AG08396 (cell line): ENCODE measurements around the gene LRMDA.
A peak's percentile ranks its signal among the peaks of the same experiment; 100 is the strongest.

Experiments
- DNase-seq: peaks from one replicate; pipeline ENCODE4 v3.0.0; 2012; ENCODE audit warnings: low spot score, mixed read lengths

Gene LRMDA

DNA sequence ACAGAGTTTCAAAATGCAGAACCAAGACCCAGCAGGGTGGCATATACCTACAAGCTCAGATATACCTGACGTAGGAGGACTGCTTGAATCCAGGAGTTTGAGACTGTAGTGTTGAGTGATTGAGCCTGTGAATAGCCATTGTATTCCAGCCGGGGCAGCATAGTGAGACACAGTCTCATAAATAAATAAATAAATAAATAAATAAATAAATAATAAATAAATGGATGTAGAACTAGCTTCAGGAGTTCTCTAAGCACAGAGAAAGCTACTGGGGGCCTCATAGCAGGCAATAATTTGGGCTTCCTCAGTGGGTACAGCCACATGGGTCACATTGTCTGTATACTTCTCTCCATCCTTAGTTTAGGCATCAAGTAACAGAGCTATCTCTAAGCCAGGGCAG lies 906.8 kb downstream of the LRMDA start:
- DNase-seq, result no peak

DNA sequence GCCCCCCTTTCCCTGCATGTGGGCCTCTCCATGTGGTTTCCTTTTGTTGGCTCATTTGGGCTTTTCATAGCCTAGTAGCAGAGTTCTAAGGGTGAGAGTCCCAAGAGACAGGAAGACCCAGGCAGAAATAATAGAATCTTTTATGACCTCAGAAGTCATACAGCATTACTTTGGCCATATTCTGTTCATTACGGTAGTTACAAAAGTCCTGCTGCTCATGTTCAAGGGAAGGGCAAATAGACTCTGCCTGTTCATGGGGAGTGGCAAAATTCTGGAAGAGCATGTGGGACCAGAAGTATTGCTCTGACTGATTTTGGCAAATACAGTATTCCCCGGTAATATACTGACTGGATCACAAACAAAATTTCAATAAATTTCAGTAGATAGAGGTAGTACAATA lies 910.3 kb downstream of the LRMDA start:
- DNase-seq, result no peak

GRCh38 chr10:76342996-76343395 lies 911.6 kb downstream of the LRMDA start:
- no peak for DNase-seq

- DNase-seq, result no peak
These were observed 916.4 kb downstream of the LRMDA start for GRCh38 chr10:76347832-76348231.

DNA sequence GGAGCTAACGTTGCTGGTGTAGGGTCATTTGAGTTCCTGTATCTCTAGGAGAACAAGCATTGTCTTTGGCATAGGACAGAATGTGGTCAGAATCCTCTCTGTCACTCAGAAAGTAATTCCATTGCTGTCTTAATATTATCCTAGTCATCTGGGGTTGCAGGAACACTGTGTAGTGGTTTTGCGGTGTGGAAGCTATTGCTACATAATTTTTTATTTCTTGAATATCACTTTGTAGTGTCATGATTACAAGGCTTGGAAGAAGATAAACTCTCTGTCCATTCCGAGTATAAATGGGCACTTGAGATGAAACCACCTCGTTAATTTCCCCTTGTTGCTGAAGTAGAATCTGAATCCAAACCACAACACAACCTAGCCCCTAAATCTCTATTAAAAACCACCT lies 919.2 kb downstream of the LRMDA start:
- DNase-seq, result peak; percentile 15

- peak; percentile 61 for DNase-seq
These were observed 920.9 kb downstream of the LRMDA start for GRCh38 chr10:76352300-76352699.

GRCh38 chr10:76353237-76353851 lies 921.9 kb downstream of the LRMDA start:
- no peak for DNase-seq

- no peak for DNase-seq
These were observed 922.9 kb downstream of the LRMDA start for GRCh38 chr10:76354212-76354738.

DNA sequence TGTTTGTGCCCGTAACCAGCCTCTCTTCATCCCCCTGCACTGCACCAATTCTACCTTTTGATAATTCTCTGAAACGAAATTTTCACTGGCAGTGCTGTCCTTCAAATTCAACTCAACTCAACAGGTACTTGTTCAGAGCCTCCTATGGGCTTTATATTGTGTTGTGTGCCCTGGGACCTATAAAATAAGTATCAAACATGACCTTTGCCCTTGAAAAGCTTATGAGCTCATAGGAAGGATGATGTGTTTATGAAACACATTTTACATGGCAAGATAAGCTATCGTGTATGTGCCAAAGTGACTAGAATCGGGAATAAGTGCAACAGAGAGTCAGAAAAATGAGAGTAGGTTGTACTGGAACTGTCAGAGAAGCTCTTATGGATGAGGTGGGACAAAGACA lies 923.5 kb downstream of the LRMDA start:
- DNase-seq, result no peak

DNA sequence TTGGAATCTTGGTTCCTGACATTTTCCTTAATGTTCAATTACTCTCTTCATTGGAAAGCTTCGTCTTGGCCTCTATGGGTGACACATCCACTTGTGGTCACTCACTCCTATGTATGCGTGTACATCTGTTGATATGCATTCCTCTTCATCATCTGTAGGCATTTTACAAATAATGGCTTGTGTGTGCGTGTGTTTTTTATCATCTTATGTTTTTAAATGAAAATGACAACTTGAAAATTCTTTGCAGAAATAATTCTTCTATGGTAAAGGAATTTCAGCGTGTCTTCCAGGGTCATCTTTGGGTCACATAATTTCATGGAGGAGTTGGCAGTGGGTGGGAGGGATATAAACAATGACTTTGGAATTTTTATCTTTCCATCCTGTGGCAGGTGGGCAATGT lies 925.1 kb downstream of the LRMDA start:
- no peak for DNase-seq

DNA sequence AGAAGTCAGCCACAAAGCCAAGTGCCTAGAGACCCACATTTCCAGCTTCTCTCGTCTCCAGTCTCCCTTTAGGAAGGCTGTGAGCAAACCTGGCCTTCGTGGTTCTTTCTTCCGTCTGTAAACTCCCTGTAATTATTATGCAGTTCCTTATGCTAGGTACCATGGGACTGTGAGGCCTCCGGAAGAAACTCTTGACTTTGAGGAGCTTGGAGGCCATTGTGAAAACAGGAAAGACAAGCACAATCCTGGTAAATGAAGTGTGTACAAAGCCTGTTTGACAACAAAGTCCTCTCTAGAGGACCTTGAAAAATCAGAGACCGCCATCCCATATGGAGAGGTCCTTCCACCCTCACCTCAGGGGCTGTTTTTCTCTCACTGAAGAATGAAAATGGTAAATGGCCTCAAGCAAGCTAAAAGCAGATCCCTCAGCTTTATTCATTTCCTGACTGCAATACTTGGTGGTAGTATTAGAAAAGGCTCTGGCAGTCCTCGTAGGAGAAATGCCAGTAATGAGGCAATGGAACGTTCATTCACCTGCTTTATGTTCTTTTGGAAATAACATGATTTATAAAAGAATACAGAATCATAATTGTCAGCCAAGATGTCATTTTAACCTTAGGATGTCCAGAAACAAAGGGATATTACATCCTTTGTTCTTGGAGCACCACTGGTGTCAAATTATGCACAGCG lies 926.4 kb downstream of the LRMDA start:
- DNase-seq, result no peak

DNA sequence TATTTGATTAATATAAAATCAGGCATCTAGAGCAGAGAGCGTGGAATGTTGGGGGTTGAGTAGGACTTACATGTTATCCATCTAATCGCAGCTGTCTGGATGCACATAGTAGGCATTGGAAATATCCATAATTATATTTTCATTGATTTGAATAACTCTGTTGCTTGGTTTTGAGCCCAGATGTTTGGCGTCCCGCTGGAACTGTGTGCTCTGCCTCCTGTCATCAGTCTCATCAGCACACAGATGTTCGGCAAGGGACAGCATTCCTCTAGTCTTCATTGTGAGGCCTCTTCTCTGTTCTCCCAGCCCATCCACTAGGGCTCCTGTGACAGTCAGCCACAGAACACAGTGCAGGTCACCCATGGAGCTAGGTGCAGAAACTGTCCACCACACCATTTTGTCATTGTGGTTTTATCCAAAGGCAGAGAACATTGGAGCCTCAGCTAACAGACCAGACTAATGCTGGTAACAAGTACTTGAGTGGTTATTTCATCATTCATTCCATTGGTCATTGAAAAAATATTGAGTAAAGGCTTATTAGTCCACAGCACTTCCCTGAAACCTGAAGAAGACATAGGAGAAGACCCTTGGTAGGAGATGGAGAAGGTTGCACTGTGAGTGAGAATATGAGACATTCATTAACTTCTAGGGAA lies 927.4 kb downstream of the LRMDA start:
- DNase-seq, result no peak

- DNase-seq, result no peak
These were observed 944.3 kb downstream of the LRMDA start for GRCh38 chr10:76375761-76376160.

- peak; percentile 32 for DNase-seq
These were observed 951.0 kb downstream of the LRMDA start for GRCh38 chr10:76382381-76382851.

- no peak for DNase-seq
These were observed 957.0 kb downstream of the LRMDA start for GRCh38 chr10:76388321-76389023.

- no peak for DNase-seq
These were observed 962.7 kb downstream of the LRMDA start for GRCh38 chr10:76393875-76394706.

- no peak for DNase-seq
These were observed 963.3 kb downstream of the LRMDA start for GRCh38 chr10:76394707-76395042.

- DNase-seq, result no peak
These were observed 963.8 kb downstream of the LRMDA start for GRCh38 chr10:76395251-76395650.

- no peak for DNase-seq
These were observed 964.7 kb downstream of the LRMDA start for GRCh38 chr10:76396134-76396533.

GRCh38 chr10:76397181-76398042 lies 966.0 kb downstream of the LRMDA start:
- no peak for DNase-seq
